GM12878 (cell line): Measurements from ENCODE around the gene IL16. TPM values are rescaled to one million over a fixed set of nuclear protein-coding genes. Genes with fewer than 3 reads are reported as not detected.

Experiments used
- ATAC-seq: fragments of 200-7000 bp; cut with Tn5 transposase; 3 replicates; pipeline ENCODE4 v1.9.1; 2020; ENCODE audit warnings: mild to moderate bottlenecking, moderate library complexity
- BruUV-seq: library from RNA; stranded (reverse); fragments of 400-500 nt; replicated peaks from 2 replicates; lab custom pipeline; 2021; lab: Mats Ljungman, UMichigan
- CTCF ChIA-PET: fragments of 300-600 bp; sonication (Branson Sonifier 250); formaldehyde crosslinking; extraction: SDS; loops from one replicate; lab custom pipeline; 2021; ENCODE audit warnings: inconsistent platforms; lab: Yijun Ruan, JAX
- POLR2A ChIA-PET: fragments of 350-600 bp; formaldehyde crosslinking; extraction: SDS; loops from one replicate; lab custom pipeline; 2021; ENCODE audit warnings: inconsistent platforms; lab: Charles Lee
- RAD21 ChIA-PET: fragments of 300-600 bp; sonication (Branson Sonifier 250); formaldehyde crosslinking; loops from one replicate; lab custom pipeline; 2023; ENCODE audit warnings: antibody characterized with exemption; ENCODE audit not compliant: unreplicated experiment; lab: Charles Lee
- SMC1A ChIA-PET: fragments of 300-600 bp; sonication (Branson Sonifier 250); formaldehyde crosslinking; loops from one replicate; lab custom pipeline; 2023; ENCODE audit not compliant: unreplicated experiment, uncharacterized antibody; lab: Charles Lee
- DNase-seq: peaks from one replicate; pipeline ENCODE4 v3.0.0-alpha.2; 2011; ENCODE audit warnings: low read depth, low spot score
- FAIRE-seq: peaks from 3 replicates; lab custom pipeline; 2011; peaks lifted over from hg19 to GRCh38; lab: Jason Lieb, UNC
- H2AFZ ChIP-seq: 2 replicates; pipeline ENCODE4 v1.6.0; 2011; ENCODE audit warnings: low read depth, low read length, control low read depth; ENCODE audit not compliant: control insufficient read depth
- H3K27ac ChIP-seq: 2 replicates; pipeline ENCODE4 v1.5.1; 2011; ENCODE audit warnings: control low read depth; ENCODE audit not compliant: control insufficient read depth, insufficient read depth
- H3K27me3 ChIP-seq, 2 experiments: replicated peaks in 1 of 2; 2 replicates each; pipeline versions ENCODE4 v1.6.0 to v1.6.1; 2011; ENCODE audit warnings: low read length in 1 of 2; ENCODE audit not compliant: control insufficient read depth in 2 of 2, insufficient read depth in 2 of 2
- H3K36me3 ChIP-seq, 2 experiments: 2 replicates each; pipeline ENCODE4 v1.5.1; 2011; ENCODE audit warnings: low read length in 1 of 2; ENCODE audit not compliant: control insufficient read depth in 2 of 2, insufficient read depth in 2 of 2
- H3K4me1 ChIP-seq: 2 replicates; pipeline ENCODE4 v1.6.1; 2011; ENCODE audit warnings: mild to moderate bottlenecking, low read length, moderate library complexity, mixed read lengths; ENCODE audit not compliant: control insufficient read depth, insufficient read depth
- H3K4me2 ChIP-seq: 2 replicates; pipeline ENCODE4 v1.6.0; 2011; ENCODE audit warnings: control low read depth; ENCODE audit not compliant: control insufficient read depth, insufficient read depth
- H3K4me3 ChIP-seq: fragments of 200-600 bp; sonication (generic); 2 replicates; pipeline ENCODE4 v1.5.1; 2016
- H3K79me2 ChIP-seq: 2 replicates; pipeline ENCODE4 v1.6.0; 2011; ENCODE audit warnings: low read length; ENCODE audit not compliant: control insufficient read depth, insufficient read depth
- H3K9ac ChIP-seq: 2 replicates; pipeline ENCODE4 v1.8.0; 2011; ENCODE audit warnings: low read length, control low read depth, mixed read lengths; ENCODE audit not compliant: control insufficient read depth, insufficient read depth
- H3K9me3 ChIP-seq: replicated peaks from 3 replicates; pipeline ENCODE4 v1.5.1; 2011; ENCODE audit warnings: mild to moderate bottlenecking, low read length; ENCODE audit not compliant: control insufficient read depth, insufficient read depth
- H4K20me1 ChIP-seq: 2 replicates; pipeline ENCODE4 v1.6.0; 2011; ENCODE audit not compliant: control insufficient read depth, insufficient read depth
- ATF2 ChIP-seq: IDR thresholded peaks from 2 replicates; pipeline ENCODE4 v1.6.1; 2012; ENCODE audit warnings: low read length, inconsistent platforms
- CBX3 ChIP-seq: fragments of 200-600 bp; sonication (generic); IDR thresholded peaks from 2 replicates; pipeline ENCODE4 v1.6.1; 2016; ENCODE audit warnings: low read depth, borderline replicate concordance
- CREB1 ChIP-seq: IDR thresholded peaks from 2 replicates; pipeline ENCODE4 v1.6.1; 2012; ENCODE audit warnings: low read depth, mild to moderate bottlenecking, inconsistent platforms
- CREM ChIP-seq: IDR thresholded peaks from 2 replicates; pipeline ENCODE4 v1.6.1; 2014; ENCODE audit warnings: antibody characterized with exemption, low read depth
- DPF2 ChIP-seq: fragments of 450-650 bp; IDR thresholded peaks from 2 replicates; pipeline ENCODE4 v1.6.1; 2017; ENCODE audit warnings: mild to moderate bottlenecking
- ETV6 ChIP-seq, 2 experiments: fragments of 450-650 bp in 1 of 2; IDR thresholded peaks in 1 of 2; conservative IDR thresholded peaks in 1 of 2; 2 replicates each; pipeline ENCODE4 v1.6.1; 2014; ENCODE audit warnings: antibody characterized with exemption in 1 of 2, borderline replicate concordance in 1 of 2, low read depth in 1 of 2, mild to moderate bottlenecking in 1 of 2, moderate library complexity in 1 of 2
- HDAC6 ChIP-seq: fragments of 200-600 bp; sonication (generic); IDR thresholded peaks from one replicate; pipeline ENCODE4 v1.8.0; 2017; ENCODE audit warnings: antibody characterized with exemption; ENCODE audit not compliant: unreplicated experiment
- HDGF ChIP-seq: fragments of 450-650 bp; IDR thresholded peaks from 2 replicates; pipeline ENCODE4 v1.6.1; 2016; ENCODE audit warnings: antibody characterized with exemption
- IKZF2 ChIP-seq, 2 experiments: fragments of 450-650 bp; IDR thresholded peaks; 2 replicates each; pipeline ENCODE4 v1.6.1; 2017; ENCODE audit warnings: mild to moderate bottlenecking in 2 of 2, moderate library complexity in 2 of 2
- MXI1 ChIP-seq: fragments of 150-350 bp; IDR thresholded peaks from 2 replicates; pipeline ENCODE4 v1.6.1; 2011; ENCODE audit warnings: low read depth, mild to moderate bottlenecking, inconsistent platforms, low read length, improper control_type of control experiment
- MYB ChIP-seq: fragments of 150-350 bp; IDR thresholded peaks from 2 replicates; pipeline ENCODE4 v1.6.1; 2014; ENCODE audit warnings: mild to moderate bottlenecking, low read depth, low read length, borderline replicate concordance
- NFIC ChIP-seq: IDR thresholded peaks from 2 replicates; pipeline ENCODE4 v1.6.1; 2012; ENCODE audit warnings: low read depth, mild to moderate bottlenecking, inconsistent platforms, low read length, moderate library complexity
- PKNOX1 ChIP-seq: fragments of 450-650 bp; IDR thresholded peaks from 2 replicates; pipeline ENCODE4 v1.6.1; 2016; ENCODE audit warnings: mild to moderate bottlenecking
- SPI1 ChIP-seq: IDR thresholded peaks from 2 replicates; pipeline ENCODE4 v1.6.1; 2011; ENCODE audit warnings: low read depth, mild to moderate bottlenecking, low read length, moderate library complexity, borderline replicate concordance; ENCODE audit not compliant: insufficient read depth
- WRNIP1 ChIP-seq: IDR thresholded peaks from 2 replicates; pipeline ENCODE4 v1.6.1; 2011; ENCODE audit warnings: low read depth, low read length, improper control_type of control experiment, borderline replicate concordance
- ZBTB11 ChIP-seq: fragments of 450-650 bp; formaldehyde crosslinking; IDR thresholded peaks from 2 replicates; pipeline ENCODE4 v1.5.0; 2022; ENCODE audit warnings: mild to moderate bottlenecking, missing genetic modification characterization
- WGBS: methylation state at CpG from one replicate; pipeline ENCODE4 v1.1.6; 2016; ENCODE audit warnings: low lambda C conversion rate; ENCODE audit not compliant: insufficient replicate concordance, insufficient coverage; ENCODE audit errors: missing lambda C conversion rate; 5-methylcytosine and 5-hydroxymethylcytosine counted together
- in situ Hi-C: fragments of 300-500 bp; cut with MboI; formaldehyde crosslinking; loops from 9 replicates; pipeline ENCODE4 v1.14.3; 2018; ENCODE audit warnings: mixed read lengths
- intact Hi-C: fragments of 100-400 bp; cut with micrococcal nuclease; formaldehyde crosslinking; loops from one replicate; pipeline ENCODE4 v1.14.2; 2022; ENCODE audit not compliant: unreplicated experiment
- polyA plus RNA-seq, 11 experiments: library from polyadenylated mRNA; depleted of rRNA in 4 of 11; unstranded in 6 of 11; stranded (reverse) in 5 of 11; fragments of >200 nt; fragmentation: Nextera tagmentation in 4 of 11; fragmentation: Illumina TruSeq in 1 of 11; extraction: Ambion mirVana in 4 of 11; extraction: Trizol in 1 of 11; gene quantifications; 1 replicate in 1 of 11; 2 replicates in 10 of 11; pipeline versions ENCODE4 v1.2.1 to v1.2.3, GENCODE V29; 2011 to 2016; ENCODE audit warnings: inconsistent platforms in 2 of 11, missing spikeins in 2 of 11, low read depth in 1 of 11
- total RNA-seq, 4 experiments: library from RNA; depleted of rRNA in 3 of 4; stranded (reverse); fragments of >200 nt in 3 of 4; fragmentation: Illumina TruSeq in 1 of 4; extraction: Trizol in 1 of 4; gene quantifications; 2 replicates each; pipeline versions ENCODE4 v1.2.1 to v1.2.3, GENCODE V29; 2013 to 2021

Gene IL16
- total and polyA plus RNA-seq, 10 of the 15 experiments (the other 5 are each of a cell fraction or from before 2014, with no cell fraction given) = 21.7 to 206 (median 44.5) TPM

GRCh38 chr15:81310480-81310879 is 113.8 kb downstream of the IL16 start (continued):
- no peak for TF ChIP-seq HDAC6
- TF ChIP-seq CREM = no peak
- no peak for TF ChIP-seq CBX3
- TF ChIP-seq MYB = no peak
- TF ChIP-seq SPI1 = no peak

GRCh38 chr15:81311752-81312464 is 115.2 kb downstream of the IL16 start:
- H3K4me3 ChIP-seq = no peak overlapping the region
- H2AFZ ChIP-seq = no peak overlapping the region
- intact Hi-C loops = no loop called here
- ChIA-PET CTCF (interaction anchor here (0.7 to 5.0 kb wide), 13 partner anchors 9 to 321 kb away, joined by 3 to 24 read pairs (median 8); partner anchors contain the start of gene STARD5), RAD21 (interaction anchor here (0.8 to 2.2 kb wide), 14 partner anchors 10 to 46 kb away, joined by 3 to 31 read pairs (median 6); partner anchors contain the start of gene STARD5), POLR2A (interaction anchor here (0.7 to 2.0 kb wide), 6 partner anchors 10 to 19 kb away, joined by 3 to 23 read pairs (median 5); partner anchors contain the start of gene STARD5), SMC1A (interaction anchor here (0.7 to 3.2 kb wide), 10 partner anchors 11 to 37 kb away, joined by 3 to 55 read pairs (median 6); partner anchors contain the start of gene STARD5)
- H3K79me2 ChIP-seq = no peaks in the 10 kb centered on the region
- DNase-seq (no peak), FAIRE-seq (peak; percentile 65), ATAC-seq (peak; percentile 74)
- H3K27ac ChIP-seq = peak overlapping the region; percentile 61
- 76% methylated on average over 10 of the region's 10 CpGs for WGBS
- peak overlapping the region; percentile 26; the same call in 1 of the 2 replicates for H3K9ac ChIP-seq
- no peaks in the 10 kb centered on the region for H3K9me3 ChIP-seq
- H4K20me1 ChIP-seq = no peaks in the 10 kb centered on the region
- H3K4me1 ChIP-seq = peaks cover 36% of the 10 kb centered on the region
- H3K36me3 ChIP-seq = peaks cover 17 to 42% of the 10 kb centered on the region in 2 experiments
- in situ Hi-C loops = no loop called here
- BruUV-seq = no TSS peak
- peak overlapping the region; percentile 11; the same call in 1 of the 2 replicates for H3K4me2 ChIP-seq
- H3K27me3 ChIP-seq = no peaks in the 10 kb centered on the region
- TF ChIP-seq HDGF = peak; percentile 18; the same call in 1 of the 2 replicates
- TF ChIP-seq CREB1 = 0 out of 2 replicates have a peak, but pooled peaks have one; percentile 21
- peak in 1 of 2 experiments; percentile 26; a peak in 1 of 4 replicates for TF ChIP-seq ETV6 (conservative IDR thresholded peaks at IDR 0.05 in 1 of 2, IDR thresholded peaks at IDR 0.05 in 1 of 2; ENCODE audit: borderline replicate concordance in 1 of 2, low read depth in 1 of 2)
- TF ChIP-seq NFIC = no peak
- peak; percentile 27 to 53; a peak in 2 of 4 replicates for TF ChIP-seq IKZF2 (IDR thresholded peaks at IDR 0.05)
- TF ChIP-seq WRNIP1 = no peak
- TF ChIP-seq DPF2 = peak; percentile 33; the same call in 1 of the 2 replicates
- no peak for TF ChIP-seq ZBTB11
- TF ChIP-seq MXI1 = 0 out of 2 replicates have a peak, but pooled peaks have one; percentile 13
- peak; percentile 52; the same call in 1 of the 2 replicates for TF ChIP-seq PKNOX1
- TF ChIP-seq ATF2 = 0 out of 2 replicates have a peak, but pooled peaks have one; percentile 42
